AG09309 (cell line): Measurements from ENCODE around the gene PLS1.

Source experiments
- DNase-seq: peaks from one replicate; pipeline ENCODE4 v3.0.0-alpha.2; 2010; ENCODE audit warnings: low read depth
- H3K4me3 ChIP-seq: 2 replicates; pipeline ENCODE4 v1.5.1; 2011; ENCODE audit warnings: mild to moderate bottlenecking, low read depth, low read length, moderate library complexity; ENCODE audit not compliant: control insufficient read depth
- TF ChIP-seq, protein P1 (sequence below): IDR thresholded peaks from 2 replicates; pipeline ENCODE4 v1.5.1; 2011; ENCODE audit warnings: mild to moderate bottlenecking, low read depth, low read length, inconsistent platforms; ENCODE audit not compliant: insufficient read depth, control insufficient read depth; ENCODE audit errors: missing control alignments

Gene PLS1

DNA sequence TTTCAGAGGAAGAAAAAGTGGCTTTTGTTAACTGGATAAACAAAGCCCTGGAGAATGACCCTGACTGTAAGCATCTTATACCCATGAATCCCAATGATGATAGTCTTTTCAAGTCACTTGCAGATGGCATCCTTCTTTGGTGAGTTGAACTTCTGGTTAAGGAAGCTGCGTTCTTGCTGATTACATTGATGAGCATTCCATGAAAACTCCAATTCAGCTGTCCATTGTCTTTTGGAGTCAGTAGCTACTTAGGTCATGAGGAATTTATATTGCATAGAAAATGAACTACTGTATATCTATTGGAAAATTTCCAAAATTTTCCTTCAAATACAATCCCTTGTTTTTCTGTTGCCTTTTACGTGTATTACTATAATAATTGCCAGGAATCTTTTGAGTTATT is 80.0 kb downstream of the PLS1 start:
- TF ChIP-seq, protein P1, sequence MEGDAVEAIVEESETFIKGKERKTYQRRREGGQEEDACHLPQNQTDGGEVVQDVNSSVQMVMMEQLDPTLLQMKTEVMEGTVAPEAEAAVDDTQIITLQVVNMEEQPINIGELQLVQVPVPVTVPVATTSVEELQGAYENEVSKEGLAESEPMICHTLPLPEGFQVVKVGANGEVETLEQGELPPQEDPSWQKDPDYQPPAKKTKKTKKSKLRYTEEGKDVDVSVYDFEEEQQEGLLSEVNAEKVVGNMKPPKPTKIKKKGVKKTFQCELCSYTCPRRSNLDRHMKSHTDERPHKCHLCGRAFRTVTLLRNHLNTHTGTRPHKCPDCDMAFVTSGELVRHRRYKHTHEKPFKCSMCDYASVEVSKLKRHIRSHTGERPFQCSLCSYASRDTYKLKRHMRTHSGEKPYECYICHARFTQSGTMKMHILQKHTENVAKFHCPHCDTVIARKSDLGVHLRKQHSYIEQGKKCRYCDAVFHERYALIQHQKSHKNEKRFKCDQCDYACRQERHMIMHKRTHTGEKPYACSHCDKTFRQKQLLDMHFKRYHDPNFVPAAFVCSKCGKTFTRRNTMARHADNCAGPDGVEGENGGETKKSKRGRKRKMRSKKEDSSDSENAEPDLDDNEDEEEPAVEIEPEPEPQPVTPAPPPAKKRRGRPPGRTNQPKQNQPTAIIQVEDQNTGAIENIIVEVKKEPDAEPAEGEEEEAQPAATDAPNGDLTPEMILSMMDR = no peak
- no peak overlapping the region for H3K4me3 ChIP-seq
- no peak for DNase-seq

DNA sequence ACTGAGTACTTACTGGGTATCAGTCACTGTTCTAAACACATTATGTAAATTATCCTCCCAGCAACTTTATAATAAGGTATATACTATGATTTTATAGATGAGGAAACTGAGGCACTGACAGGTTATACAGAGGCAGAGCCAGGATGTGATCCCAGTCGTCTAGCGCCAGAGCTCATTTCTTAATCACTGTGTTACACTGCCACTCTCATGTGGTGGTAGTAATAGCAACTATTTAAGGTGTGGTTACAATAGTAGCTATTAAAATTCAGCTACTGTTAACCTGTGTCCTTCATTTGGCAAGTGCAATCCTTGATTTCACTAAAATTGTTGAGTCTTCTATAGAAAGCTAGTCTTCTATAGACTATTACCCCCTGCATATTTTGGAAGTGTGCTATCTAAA is 84.5 kb downstream of the PLS1 start:
- TF ChIP-seq, protein P1 = no peak
- no peak overlapping the region for H3K4me3 ChIP-seq
- DNase-seq = no peak

DNA sequence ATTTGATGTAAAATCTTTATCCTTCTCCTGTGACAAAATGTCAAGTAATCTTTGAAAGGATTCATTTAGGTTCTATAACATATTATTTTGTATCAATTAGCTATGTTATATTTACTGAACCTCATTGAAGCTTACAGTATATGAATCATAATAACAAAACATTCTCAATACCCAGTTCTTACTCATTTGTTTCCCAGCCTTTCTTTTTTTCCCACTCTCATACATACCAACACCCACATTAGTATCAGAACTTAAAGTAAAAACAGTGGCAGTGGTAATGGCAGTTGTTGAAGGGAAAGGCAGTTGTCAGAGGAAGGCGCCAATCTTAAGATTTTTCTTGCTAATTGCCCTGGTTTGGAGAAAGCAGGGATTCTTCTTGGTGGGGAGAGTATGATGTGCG is 94.4 kb downstream of the PLS1 start:
- TF ChIP-seq, protein P1 = no peak
- DNase-seq = no peak
- H3K4me3 ChIP-seq = no peak overlapping the region

DNA sequence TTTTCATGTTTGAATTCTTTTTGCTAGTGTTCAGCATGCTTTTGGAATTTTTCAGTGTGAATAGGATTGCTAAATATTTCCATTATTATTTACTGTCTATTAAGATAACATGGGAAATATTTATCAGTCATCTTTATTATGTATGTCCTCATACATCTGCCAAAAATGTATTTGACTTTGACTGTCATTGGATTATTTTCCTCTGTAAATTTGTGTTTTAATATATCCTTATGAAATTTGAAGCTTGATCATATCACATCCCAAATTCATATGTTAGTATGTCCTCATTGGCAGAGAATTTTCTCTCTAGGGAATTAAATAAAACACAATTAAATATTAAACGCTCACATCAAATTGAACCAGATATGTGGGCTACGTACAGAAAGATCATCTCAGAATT is 95.3 kb downstream of the PLS1 start:
- TF ChIP-seq, protein P1 = no peak
- H3K4me3 ChIP-seq = no peak overlapping the region

DNA sequence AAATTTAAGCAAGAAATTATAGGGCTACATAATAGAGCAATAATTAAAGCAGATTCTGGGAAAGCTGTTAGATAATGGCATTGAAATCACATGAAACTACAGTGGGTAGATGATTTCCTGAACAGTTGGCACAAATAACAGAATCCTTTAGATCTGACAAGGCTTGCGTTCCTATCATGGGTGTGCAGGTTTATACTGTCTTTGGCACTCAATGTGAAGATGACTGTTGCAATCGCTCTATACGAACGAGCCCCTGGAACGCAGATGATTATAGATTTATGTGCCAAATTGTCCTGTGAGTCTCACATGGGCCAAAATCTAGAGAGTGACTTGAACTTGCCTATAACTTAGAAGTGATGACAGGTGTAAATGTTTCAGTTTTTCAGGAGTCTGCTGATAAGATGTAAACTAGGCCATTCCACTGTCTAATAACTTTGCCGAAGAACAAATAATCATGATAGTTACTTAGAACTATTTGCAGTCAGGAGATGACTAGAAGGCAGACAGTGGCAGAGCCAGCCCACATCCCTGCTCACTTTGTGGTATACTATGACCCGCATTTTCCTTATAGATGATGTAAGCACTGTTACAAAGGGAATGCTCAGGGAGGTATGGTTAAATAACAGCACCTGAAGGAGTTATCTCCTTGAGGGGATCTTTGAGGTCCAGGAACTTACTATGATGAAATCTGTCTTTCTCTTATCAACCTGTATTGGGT is 97.1 kb downstream of the PLS1 start:
- no peak for DNase-seq
- no peak overlapping the region for H3K4me3 ChIP-seq
- TF ChIP-seq, protein P1 = no peak

More for the DNA sequence above, 95.3 kb downstream of the PLS1 start:
- DNase-seq = no peak

DNA sequence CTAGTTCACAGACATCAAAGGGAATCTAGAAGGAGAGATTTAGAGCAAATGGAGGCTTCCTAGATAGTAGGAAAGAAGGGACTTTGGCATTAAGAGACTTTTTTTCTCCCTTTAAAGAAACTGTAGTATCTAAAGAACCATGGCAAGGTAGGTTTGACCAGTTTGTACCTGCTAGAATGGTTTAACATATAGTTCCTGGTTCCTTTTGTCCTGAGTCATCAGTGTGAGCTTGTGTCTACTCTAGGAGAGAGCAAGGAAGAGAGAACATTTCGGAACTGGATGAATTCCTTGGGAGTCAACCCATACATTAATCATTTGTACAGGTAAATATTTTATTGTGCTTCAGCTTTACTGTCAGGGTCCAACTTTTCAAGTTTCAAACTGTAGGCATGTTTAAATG is 98.0 kb downstream of the PLS1 start:
- DNase-seq = no peak
- TF ChIP-seq, protein P1 = no peak
- no peak overlapping the region for H3K4me3 ChIP-seq

DNA sequence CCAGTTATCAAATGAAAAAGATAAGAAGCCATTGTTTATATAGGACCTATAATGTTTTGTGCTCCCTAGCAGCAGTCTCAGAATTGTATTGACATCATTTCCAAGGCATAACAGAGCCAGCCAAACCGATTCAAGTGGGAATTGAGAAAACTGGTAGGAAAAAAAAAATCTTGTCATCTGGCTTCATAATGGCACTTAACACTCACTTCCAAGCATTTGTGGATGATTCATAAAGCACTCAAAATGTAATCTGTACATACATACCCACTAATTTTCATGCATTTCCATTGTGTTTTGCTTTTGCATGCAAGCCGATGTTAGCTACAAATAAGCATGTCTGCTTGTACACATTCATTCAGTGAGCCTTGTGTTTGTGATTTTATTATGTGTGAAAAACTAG is 109.0 kb downstream of the PLS1 start:
- no peak for DNase-seq

More for the DNA sequence above, 109.0 kb downstream of the PLS1 start:
- TF ChIP-seq, protein P1 = no peak
- no peak overlapping the region for H3K4me3 ChIP-seq
